Measurements from ENCODE around the gene ZNF322.
A peak's percentile ranks its signal among the peaks of the same experiment; 100 is the strongest.
"Not testable (repeated sequence)": the region's sequence is repeated elsewhere in the genome, so short reads cannot be mapped to it uniquely, and the experiment has no call there.

The ZNF322 gene

GRCh38 chr6:26659042-26659999 is at the start of gene ZNF322:
Gene ZNF322 (minus strand): TSS chr6:26659746. CDS start chr6:26638553, 21,193 bp downstream.
- peak within 1 kb of the TSS; percentile 56 for H3K4me3 ChIP-seq (ENCODE audit: low read depth, low read length)
- TF ChIP-seq CTCF (IDR thresholded peaks at IDR 0.05; ENCODE audit: low read depth, low read length, missing control alignments) = no peak
- in situ Hi-C loops (cut with HindIII; ENCODE audit: low sequenced_read_pairs) = no loop called here
- DNase-seq (ENCODE audit: low read depth) = peak; percentile 80

- DNase-seq (ENCODE audit: low read depth); H3K4me3 ChIP-seq (ENCODE audit: low read depth, low read length); in situ Hi-C loops (cut with HindIII; ENCODE audit: low sequenced_read_pairs): not testable (repeated sequence)
Measured at GRCh38 chr6:26705780-26706179, 46.2 kb upstream of the ZNF322 start.

GRCh38 chr6:26705352-26705751 is 45.8 kb upstream of the ZNF322 start:
- in situ Hi-C loops (cut with HindIII; ENCODE audit: low sequenced_read_pairs); DNase-seq (ENCODE audit: low read depth): not testable (repeated sequence)

GRCh38 chr6:26701023-26701747 is 41.6 kb upstream of the ZNF322 start:
- DNase-seq (ENCODE audit: low read depth); H3K4me3 ChIP-seq (ENCODE audit: low read depth, low read length); in situ Hi-C loops (cut with HindIII; ENCODE audit: low sequenced_read_pairs): not testable (repeated sequence)

More at GRCh38 chr6:26705352-26705751, 45.8 kb upstream of the ZNF322 start:
- H3K4me3 ChIP-seq (ENCODE audit: low read depth, low read length) = not testable (repeated sequence)

GRCh38 chr6:26697496-26697895 is 38.0 kb upstream of the ZNF322 start:
- DNase-seq (ENCODE audit: low read depth); in situ Hi-C loops (cut with HindIII; ENCODE audit: low sequenced_read_pairs); H3K4me3 ChIP-seq (ENCODE audit: low read depth, low read length): not testable (repeated sequence)

- DNase-seq (ENCODE audit: low read depth); in situ Hi-C loops (cut with HindIII; ENCODE audit: low sequenced_read_pairs): not testable (repeated sequence)
Measured at GRCh38 chr6:26689324-26689947, 29.9 kb upstream of the ZNF322 start.

GRCh38 chr6:26682435-26683042 is 23.0 kb upstream of the ZNF322 start:
- in situ Hi-C loops (cut with HindIII; ENCODE audit: low sequenced_read_pairs); H3K4me3 ChIP-seq (ENCODE audit: low read depth, low read length); DNase-seq (ENCODE audit: low read depth): not testable (repeated sequence)

More at GRCh38 chr6:26689324-26689947, 29.9 kb upstream of the ZNF322 start:
- H3K4me3 ChIP-seq (ENCODE audit: low read depth, low read length) = not testable (repeated sequence)

GRCh38 chr6:26673287-26673686 is 13.7 kb upstream of the ZNF322 start:
- not testable (repeated sequence) for DNase-seq (ENCODE audit: low read depth)

GRCh38 chr6:26670558-26670957 is 11.0 kb upstream of the ZNF322 start:
- in situ Hi-C loops (cut with HindIII; ENCODE audit: low sequenced_read_pairs); DNase-seq (ENCODE audit: low read depth); H3K4me3 ChIP-seq (ENCODE audit: low read depth, low read length): not testable (repeated sequence)

More at GRCh38 chr6:26673287-26673686, 13.7 kb upstream of the ZNF322 start:
- in situ Hi-C loops (cut with HindIII; ENCODE audit: low sequenced_read_pairs); H3K4me3 ChIP-seq (ENCODE audit: low read depth, low read length): not testable (repeated sequence)

GRCh38 chr6:26670003-26670402 is 10.5 kb upstream of the ZNF322 start:
- H3K4me3 ChIP-seq (ENCODE audit: low read depth, low read length); in situ Hi-C loops (cut with HindIII; ENCODE audit: low sequenced_read_pairs); DNase-seq (ENCODE audit: low read depth): not testable (repeated sequence)

- DNase-seq (ENCODE audit: low read depth) = peak; percentile 3
Measured at GRCh38 chr6:26660000-26660361, 435 bp upstream of the ZNF322 start.

More at GRCh38 chr6:26660000-26660361, 435 bp upstream of the ZNF322 start:
- H3K4me3 ChIP-seq (ENCODE audit: low read depth, low read length) = peak overlapping the region; percentile 56
- no peak for TF ChIP-seq CTCF (IDR thresholded peaks at IDR 0.05; ENCODE audit: low read depth, low read length, missing control alignments)
- in situ Hi-C loops (cut with HindIII; ENCODE audit: low sequenced_read_pairs) = no loop called here

Data from astrocyte of the cerebellum (primary cell).